Neural cell (in vitro differentiated cells): ENCODE measurements around the gene PRM2. TPM values are rescaled to one million over a fixed set of nuclear protein-coding genes. Genes with fewer than 3 reads are reported as not detected.
A peak's percentile ranks its signal among the peaks of the same experiment; 100 is the strongest.

Experiments used
- H2AFZ ChIP-seq: fragments of 200-600, 300-800 bp; sonication (generic), shearing (Covaris generic); 2 replicates; pipeline ENCODE4 v1.6.0; 2014; ENCODE audit warnings: low read depth, mild to moderate bottlenecking, antibody characterized with exemption, low read length, moderate library complexity
- H3F3A ChIP-seq: fragments of 200-600 bp; shearing (Covaris generic); 2 replicates; pipeline ENCODE4 v1.6.1; 2016; ENCODE audit warnings: mild to moderate bottlenecking, moderate library complexity, mixed read lengths, antibody characterized with exemption, low read length; ENCODE audit not compliant: insufficient read depth, poor library complexity, severe bottlenecking
- H3K27ac ChIP-seq: fragments of 200-600, 300-800 bp; sonication (generic), shearing (Covaris generic); 2 replicates; pipeline ENCODE4 v1.5.1; 2014; ENCODE audit warnings: mild to moderate bottlenecking, low read length, moderate library complexity
- H3K27me3 ChIP-seq: fragments of 300-800, 200-600 bp; sonication (generic), shearing (Covaris generic); 2 replicates; pipeline ENCODE4 v1.6.0; 2014; ENCODE audit warnings: mild to moderate bottlenecking, low read depth, low read length, moderate library complexity; ENCODE audit not compliant: insufficient read depth
- H3K36me3 ChIP-seq: fragments of 300-800, 200-600 bp; sonication (generic), shearing (Covaris generic); 2 replicates; pipeline ENCODE4 v1.5.1; 2014; ENCODE audit warnings: mild to moderate bottlenecking, antibody characterized with exemption, low read length, moderate library complexity; ENCODE audit not compliant: insufficient read depth
- H3K4me2 ChIP-seq: fragments of 300-800, 200-600 bp; sonication (generic), shearing (Covaris generic); 2 replicates; pipeline ENCODE4 v1.6.0; 2014; ENCODE audit warnings: mild to moderate bottlenecking, low read length
- H3K4me3 ChIP-seq: fragments of 300-800, 200-600 bp; sonication (generic), shearing (Covaris generic); 2 replicates; pipeline ENCODE4 v1.5.1; 2014; ENCODE audit warnings: mild to moderate bottlenecking, low read length, moderate library complexity
- H3K79me2 ChIP-seq: fragments of 200-600 bp; shearing (Covaris generic); replicated peaks from 2 replicates; pipeline ENCODE4 v1.6.0; 2014; ENCODE audit warnings: mild to moderate bottlenecking, low read length, moderate library complexity; ENCODE audit not compliant: insufficient read depth
- H3K9ac ChIP-seq: fragments of 300-800, 200-600 bp; sonication (generic), shearing (Covaris generic); 2 replicates; pipeline ENCODE4 v1.6.1; 2016; ENCODE audit warnings: mild to moderate bottlenecking, low read length, mixed read lengths
- H3K9me2 ChIP-seq: fragments of 200-600 bp; shearing (Covaris generic); 2 replicates; pipeline ENCODE4 v1.6.1; 2016; ENCODE audit warnings: mild to moderate bottlenecking, low read length, mixed read lengths; ENCODE audit not compliant: insufficient read depth
- H3K9me3 ChIP-seq: fragments of 200-600, 300-800 bp; sonication (generic), shearing (Covaris generic); 2 replicates; pipeline ENCODE4 v1.6.1; 2016; ENCODE audit warnings: mild to moderate bottlenecking, mixed run types, low read length, moderate library complexity, mixed read lengths
- H4K20me1 ChIP-seq: fragments of 200-600 bp; shearing (Covaris generic); 2 replicates; pipeline ENCODE4 v1.6.1; 2016; ENCODE audit warnings: mild to moderate bottlenecking, mixed run types; ENCODE audit not compliant: insufficient read depth
- CTCF ChIP-seq: fragments of 450-650 bp; IDR thresholded peaks from 2 replicates; pipeline ENCODE4 v1.5.1; 2014; ENCODE audit warnings: antibody characterized with exemption, mild to moderate bottlenecking, moderate library complexity; ENCODE audit not compliant: poor library complexity, severe bottlenecking
- EP300 ChIP-seq: fragments of 450-650 bp; conservative IDR thresholded peaks from 2 replicates; pipeline ENCODE4 v1.6.1; 2014; ENCODE audit warnings: antibody characterized with exemption, mild to moderate bottlenecking, moderate library complexity; ENCODE audit not compliant: poor library complexity, severe bottlenecking
- EZH2 ChIP-seq: fragments of 200-600, 300-800 bp; shearing (Covaris generic), sonication (generic); IDR thresholded peaks from 2 replicates; pipeline ENCODE4 v1.6.1; 2014; ENCODE audit warnings: antibody characterized with exemption, low read length, borderline replicate concordance, mild to moderate bottlenecking; ENCODE audit not compliant: insufficient read depth, poor library complexity, severe bottlenecking
- MXI1 ChIP-seq: fragments of 450-650 bp; conservative IDR thresholded peaks from 2 replicates; pipeline ENCODE4 v1.6.1; 2014; ENCODE audit warnings: antibody characterized with exemption, mild to moderate bottlenecking; ENCODE audit not compliant: poor library complexity, severe bottlenecking
- POLR2AphosphoS5 ChIP-seq: IDR thresholded peaks from 2 replicates; pipeline ENCODE4 v1.6.1; 2012
- RAD21 ChIP-seq: fragments of 450-650 bp; conservative IDR thresholded peaks from 2 replicates; pipeline ENCODE4 v1.6.1; 2014; ENCODE audit warnings: antibody characterized with exemption, mild to moderate bottlenecking, moderate library complexity
- REST ChIP-seq: IDR thresholded peaks from 2 replicates; pipeline ENCODE4 v1.6.1; 2012; ENCODE audit warnings: borderline replicate concordance
- SMC3 ChIP-seq: fragments of 450-650 bp; conservative IDR thresholded peaks from 2 replicates; pipeline ENCODE4 v1.6.1; 2014; ENCODE audit warnings: antibody characterized with exemption, mild to moderate bottlenecking, moderate library complexity; ENCODE audit not compliant: poor library complexity
- TAF1 ChIP-seq: IDR thresholded peaks from 2 replicates; pipeline ENCODE4 v1.6.1; 2012; ENCODE audit warnings: low read depth
- polyA plus RNA-seq: library from polyadenylated mRNA; depleted of rRNA; stranded (reverse); fragments of >200 nt; gene quantifications from 2 replicates; pipeline ENCODE4 v1.2.3, GENCODE V29; 2014

The PRM2 gene
- polyA plus RNA-seq, 1 donor from 2014 or later: not detected

- H3F3A ChIP-seq: no peaks in the 10 kb centered on the region
These were observed 19.6 kb downstream of the PRM2 start for GRCh38 chr16:11256661-11257130.

DNA sequence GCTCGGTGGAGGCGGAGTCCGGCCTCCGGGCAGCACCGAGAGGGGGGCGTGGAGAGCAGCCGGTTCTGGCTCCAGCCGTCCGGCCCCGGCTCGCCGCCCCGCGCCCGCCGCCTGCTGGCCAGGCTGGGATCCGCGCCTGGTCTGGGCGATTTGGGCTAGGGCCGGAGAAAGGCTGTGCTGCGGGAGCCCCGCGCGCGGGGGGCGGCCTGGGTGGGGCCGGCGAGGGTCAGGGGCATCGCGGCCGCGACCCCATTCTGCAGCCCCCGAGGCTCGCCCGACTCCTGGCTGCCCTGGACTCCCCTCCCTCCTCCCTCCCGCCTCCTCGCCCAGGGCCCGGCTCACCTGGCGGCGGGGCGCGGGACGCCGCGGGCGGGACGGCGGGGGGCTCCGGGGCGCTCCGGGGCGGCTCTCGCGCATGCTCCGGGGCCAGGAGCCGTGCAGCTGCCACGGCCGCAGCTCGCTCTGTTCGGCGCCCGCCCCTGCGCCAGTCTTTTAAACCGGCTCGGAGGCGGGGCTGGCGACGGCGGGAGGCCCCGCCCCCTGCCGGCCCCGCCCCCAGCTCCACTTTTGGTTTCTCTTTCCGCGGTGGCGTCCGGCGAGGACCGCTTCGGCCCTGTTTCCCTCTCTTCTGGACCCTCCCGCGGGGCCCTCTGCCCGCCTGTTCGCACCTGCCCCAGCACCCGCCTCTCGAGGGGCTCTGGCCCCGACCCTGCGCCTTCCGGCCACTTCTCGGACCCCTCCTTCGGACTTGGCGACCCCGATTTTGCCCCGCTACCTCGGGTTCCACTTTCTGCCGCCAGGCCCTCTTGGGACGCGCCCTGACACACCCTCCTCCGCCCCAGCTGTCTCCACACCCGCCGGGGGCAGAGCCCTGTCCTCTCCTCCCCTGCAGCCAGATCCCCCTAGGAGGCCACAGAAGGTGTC, 20.3 kb downstream of the PRM2 start, which contains the start of gene SOCS1:
Gene SOCS1 (minus strand): TSS at position 468 of the 924 bp plus-strand sequence. CDS start 726 bp downstream, outside the sequence.
- H3K9me2 ChIP-seq: no peaks in the 10 kb centered on the region
- H3K9ac ChIP-seq: peak within 1 kb of the TSS; percentile 53
- H3K27me3 ChIP-seq: peaks cover 39% of the 10 kb centered on the region
- no peak within 1 kb of the TSS for H3K27ac ChIP-seq
- peak within 1 kb of the TSS; percentile 76 for H3K4me3 ChIP-seq
- no peak within 1 kb of the TSS for H3K4me2 ChIP-seq
- H3K36me3 ChIP-seq: no peaks in the 10 kb centered on the region
- H3K79me2 ChIP-seq: no peaks in the 10 kb centered on the region
- H3K9me3 ChIP-seq: no peaks in the 10 kb centered on the region
- no peak within 1 kb of the TSS for H2AFZ ChIP-seq
- H4K20me1 ChIP-seq: no peaks in the 10 kb centered on the region
- H3F3A ChIP-seq: no peaks in the 10 kb centered on the region
- TF ChIP-seq POLR2AphosphoS5 (peak; percentile 56), RAD21 (peak; percentile 56), TAF1 (peak; percentile 37), SMC3 (peak; percentile 68), EP300 (no peak), MXI1 (peak; percentile 44), REST (no peak), CTCF (peak; percentile 80)

More at GRCh38 chr16:11256661-11257130, 19.6 kb downstream of the PRM2 start:
- peaks cover 39% of the 10 kb centered on the region for H3K27me3 ChIP-seq
- H3K4me2 ChIP-seq: no peak overlapping the region
- H4K20me1 ChIP-seq: no peaks in the 10 kb centered on the region
- H3K4me3 ChIP-seq: peak overlapping the region; percentile 76
- no peaks in the 10 kb centered on the region for H3K9me3 ChIP-seq
- no peak for TF ChIP-seq SMC3
- TF ChIP-seq CTCF: no peak
- TF ChIP-seq POLR2AphosphoS5: no peak
- TF ChIP-seq EZH2: no peak
- TF ChIP-seq EP300: no peak
- no peak for TF ChIP-seq TAF1
- no peaks in the 10 kb centered on the region for H3K79me2 ChIP-seq
- H2AFZ ChIP-seq: no peak overlapping the region
- no peaks in the 10 kb centered on the region for H3K36me3 ChIP-seq
- no peak overlapping the region for H3K27ac ChIP-seq
- peak overlapping the region; percentile 53 for H3K9ac ChIP-seq
- no peaks in the 10 kb centered on the region for H3K9me2 ChIP-seq
